ENCODE measurements around the gene RGS6.

GRCh38 chr14:72404998-72405397, 472.8 kb downstream of the RGS6 start:
- no peak for TF ChIP-seq CTCF (IDR thresholded peaks at IDR 0.05)
- TF ChIP-seq POLR2AphosphoS5 (IDR thresholded peaks at IDR 0.05): no peak
- TF ChIP-seq POLR2A (IDR thresholded peaks at IDR 0.05): no peak
